HL-60 (cell line): ENCODE data around the gene SLC30A4.

Experiments
- DNase-seq, 2 experiments: peaks; one replicate each; pipeline ENCODE4 v3.0.0-alpha.2; 2010 to 2020; ENCODE audit warnings: low read depth in 1 of 2, low spot score in 1 of 2
- H3K27ac ChIP-seq: fragments of 250-450 bp; sonication (Bioruptor Pico); replicated peaks from 2 replicates; pipeline ENCODE4 v1.5.1; 2020; ENCODE audit warnings: mild to moderate bottlenecking, moderate library complexity
- H3K27me3 ChIP-seq: fragments of 250-450 bp; sonication (Bioruptor Pico); 2 replicates; pipeline ENCODE4 v1.5.1; 2021; ENCODE audit warnings: mild to moderate bottlenecking, moderate library complexity; ENCODE audit not compliant: insufficient read depth, poor library complexity, severe bottlenecking
- H3K4me3 ChIP-seq: replicated peaks from 2 replicates; pipeline ENCODE4 v1.5.1; 2011; ENCODE audit warnings: mild to moderate bottlenecking, control low read depth, low read length; ENCODE audit not compliant: insufficient read depth
- GABPA ChIP-seq: IDR thresholded peaks from 2 replicates; pipeline ENCODE4 v1.6.1; 2012; ENCODE audit warnings: low read depth
- POLR2AphosphoS5 ChIP-seq: IDR thresholded peaks from 2 replicates; pipeline ENCODE4 v1.6.1; 2012; ENCODE audit warnings: low read depth
- SPI1 ChIP-seq: IDR thresholded peaks from 2 replicates; pipeline ENCODE4 v1.6.1; 2012; ENCODE audit warnings: low read depth, mild to moderate bottlenecking, borderline replicate concordance
- TF ChIP-seq, protein P1 (sequence below): IDR thresholded peaks from 2 replicates; pipeline ENCODE4 v1.6.1; 2012; ENCODE audit warnings: low read depth; ENCODE audit not compliant: insufficient replicate concordance
- TF ChIP-seq, protein P2 (sequence below): IDR thresholded peaks from one replicate; pipeline ENCODE4 v1.5.1; 2011; ENCODE audit warnings: low read length, control low read depth, inconsistent platforms; ENCODE audit not compliant: insufficient read depth

Gene SLC30A4

DNA sequence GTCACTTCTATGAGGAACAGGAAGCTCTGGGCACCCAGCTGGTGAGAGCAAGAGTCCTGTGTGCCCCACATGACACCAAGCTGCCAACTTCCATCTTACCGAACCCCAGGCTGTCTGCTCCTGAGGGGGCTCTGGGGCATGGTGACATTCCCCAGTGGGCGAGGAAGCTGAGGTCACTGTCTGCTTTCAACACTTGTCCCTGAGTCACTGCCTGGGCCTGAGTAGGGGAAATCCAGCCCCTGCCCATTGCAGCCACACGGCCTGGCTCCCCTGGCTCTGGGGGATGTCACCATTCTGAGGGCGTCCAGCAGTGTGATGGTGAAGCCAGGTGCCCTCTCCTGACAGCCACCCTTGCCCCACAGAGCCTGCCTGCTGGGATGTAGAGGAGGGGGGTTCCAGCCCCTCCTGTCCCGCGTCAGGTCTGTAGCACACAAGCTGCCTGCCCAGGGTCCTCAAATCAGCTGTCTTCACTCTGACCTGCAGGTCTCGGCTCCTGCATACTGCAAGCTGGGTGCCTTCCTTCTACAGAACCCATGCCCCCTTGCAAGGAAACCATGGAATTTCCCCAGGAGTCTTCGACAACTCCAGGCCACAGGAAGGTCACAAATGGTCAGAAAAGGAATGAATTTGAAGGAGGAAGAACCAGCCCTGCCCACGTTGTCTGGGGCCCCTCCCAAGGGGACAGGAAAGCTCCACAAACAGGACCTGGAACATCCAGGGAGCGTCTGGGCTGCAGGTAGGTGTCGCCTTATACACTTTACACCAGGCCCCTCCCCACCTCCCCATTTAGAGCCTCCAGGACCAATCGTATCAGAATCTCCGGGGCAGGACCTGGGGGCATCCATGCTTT, 74.3 kb downstream of the SLC30A4 start:
- no peak for TF ChIP-seq GABPA
- TF ChIP-seq SPI1, result no peak
- no peak for TF ChIP-seq POLR2AphosphoS5
- TF ChIP-seq, protein P1, sequence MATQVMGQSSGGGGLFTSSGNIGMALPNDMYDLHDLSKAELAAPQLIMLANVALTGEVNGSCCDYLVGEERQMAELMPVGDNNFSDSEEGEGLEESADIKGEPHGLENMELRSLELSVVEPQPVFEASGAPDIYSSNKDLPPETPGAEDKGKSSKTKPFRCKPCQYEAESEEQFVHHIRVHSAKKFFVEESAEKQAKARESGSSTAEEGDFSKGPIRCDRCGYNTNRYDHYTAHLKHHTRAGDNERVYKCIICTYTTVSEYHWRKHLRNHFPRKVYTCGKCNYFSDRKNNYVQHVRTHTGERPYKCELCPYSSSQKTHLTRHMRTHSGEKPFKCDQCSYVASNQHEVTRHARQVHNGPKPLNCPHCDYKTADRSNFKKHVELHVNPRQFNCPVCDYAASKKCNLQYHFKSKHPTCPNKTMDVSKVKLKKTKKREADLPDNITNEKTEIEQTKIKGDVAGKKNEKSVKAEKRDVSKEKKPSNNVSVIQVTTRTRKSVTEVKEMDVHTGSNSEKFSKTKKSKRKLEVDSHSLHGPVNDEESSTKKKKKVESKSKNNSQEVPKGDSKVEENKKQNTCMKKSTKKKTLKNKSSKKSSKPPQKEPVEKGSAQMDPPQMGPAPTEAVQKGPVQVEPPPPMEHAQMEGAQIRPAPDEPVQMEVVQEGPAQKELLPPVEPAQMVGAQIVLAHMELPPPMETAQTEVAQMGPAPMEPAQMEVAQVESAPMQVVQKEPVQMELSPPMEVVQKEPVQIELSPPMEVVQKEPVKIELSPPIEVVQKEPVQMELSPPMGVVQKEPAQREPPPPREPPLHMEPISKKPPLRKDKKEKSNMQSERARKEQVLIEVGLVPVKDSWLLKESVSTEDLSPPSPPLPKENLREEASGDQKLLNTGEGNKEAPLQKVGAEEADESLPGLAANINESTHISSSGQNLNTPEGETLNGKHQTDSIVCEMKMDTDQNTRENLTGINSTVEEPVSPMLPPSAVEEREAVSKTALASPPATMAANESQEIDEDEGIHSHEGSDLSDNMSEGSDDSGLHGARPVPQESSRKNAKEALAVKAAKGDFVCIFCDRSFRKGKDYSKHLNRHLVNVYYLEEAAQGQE, result no peak
- TF ChIP-seq, protein P2, sequence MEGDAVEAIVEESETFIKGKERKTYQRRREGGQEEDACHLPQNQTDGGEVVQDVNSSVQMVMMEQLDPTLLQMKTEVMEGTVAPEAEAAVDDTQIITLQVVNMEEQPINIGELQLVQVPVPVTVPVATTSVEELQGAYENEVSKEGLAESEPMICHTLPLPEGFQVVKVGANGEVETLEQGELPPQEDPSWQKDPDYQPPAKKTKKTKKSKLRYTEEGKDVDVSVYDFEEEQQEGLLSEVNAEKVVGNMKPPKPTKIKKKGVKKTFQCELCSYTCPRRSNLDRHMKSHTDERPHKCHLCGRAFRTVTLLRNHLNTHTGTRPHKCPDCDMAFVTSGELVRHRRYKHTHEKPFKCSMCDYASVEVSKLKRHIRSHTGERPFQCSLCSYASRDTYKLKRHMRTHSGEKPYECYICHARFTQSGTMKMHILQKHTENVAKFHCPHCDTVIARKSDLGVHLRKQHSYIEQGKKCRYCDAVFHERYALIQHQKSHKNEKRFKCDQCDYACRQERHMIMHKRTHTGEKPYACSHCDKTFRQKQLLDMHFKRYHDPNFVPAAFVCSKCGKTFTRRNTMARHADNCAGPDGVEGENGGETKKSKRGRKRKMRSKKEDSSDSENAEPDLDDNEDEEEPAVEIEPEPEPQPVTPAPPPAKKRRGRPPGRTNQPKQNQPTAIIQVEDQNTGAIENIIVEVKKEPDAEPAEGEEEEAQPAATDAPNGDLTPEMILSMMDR, result no peak
- H3K27me3 ChIP-seq, result no peaks in the 10 kb centered on the region
- no peak overlapping the region for H3K27ac ChIP-seq
- DNase-seq, result peak; percentile 28 to 60
- H3K4me3 ChIP-seq, result no peak overlapping the region

DNA sequence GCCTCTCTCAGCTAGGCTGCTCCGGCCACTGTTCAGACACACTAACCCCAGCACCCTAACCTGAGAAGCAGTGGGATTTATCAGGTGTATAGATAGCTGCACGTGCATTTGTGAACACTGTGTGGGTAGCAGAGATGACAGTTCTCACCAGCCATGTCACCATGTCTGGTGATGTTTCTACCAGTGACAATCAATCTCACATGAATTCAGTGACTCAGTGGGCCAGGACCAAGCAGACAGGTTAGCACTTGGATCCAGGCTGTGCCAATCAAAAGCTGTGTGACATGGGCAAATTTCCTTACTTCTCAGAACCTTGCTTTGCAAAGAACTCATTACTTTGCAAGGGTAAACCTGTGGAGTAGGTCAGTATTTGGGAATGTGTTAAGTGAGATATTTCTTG, 78.9 kb downstream of the SLC30A4 start:
- TF ChIP-seq, protein P1, result no peak
- TF ChIP-seq SPI1 (no peak), GABPA (no peak), POLR2AphosphoS5 (no peak)
- TF ChIP-seq, protein P2, result no peak
- Histone ChIP-seq H3K4me3 (no peak overlapping the region), H3K27me3 (no peaks in the 10 kb centered on the region)

DNA sequence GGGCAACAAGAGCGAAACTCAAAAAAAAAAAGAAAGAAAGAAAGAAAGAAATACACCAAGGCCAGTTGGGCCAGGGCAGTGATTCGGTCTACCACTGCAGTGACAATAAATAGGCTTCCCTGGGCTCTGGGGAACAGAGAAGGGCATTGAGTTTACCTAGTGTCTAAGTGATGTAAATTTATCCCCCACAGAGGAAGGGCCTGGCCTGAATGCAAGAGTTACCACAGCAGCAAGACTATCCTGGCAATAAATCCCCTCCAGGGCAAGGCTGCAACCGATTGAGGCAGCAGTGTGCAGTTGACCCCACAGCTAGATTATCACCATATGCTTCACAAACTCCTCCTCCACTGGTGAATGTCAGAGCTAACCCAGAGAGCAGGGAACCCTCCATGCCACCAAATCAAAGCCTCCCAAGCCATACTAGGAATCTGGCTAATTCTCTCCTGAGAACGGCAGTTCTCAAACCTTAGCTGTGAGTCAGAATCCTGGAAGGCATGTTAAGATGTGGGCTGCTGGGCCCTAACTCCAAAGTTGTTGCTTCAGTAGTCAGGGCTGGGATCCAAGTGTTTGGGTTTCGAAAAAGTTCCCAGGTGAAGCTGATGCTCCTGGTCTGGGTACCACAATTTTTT, 79.9 kb downstream of the SLC30A4 start:
- DNase-seq, result no peak
- Histone ChIP-seq H3K27me3 (no peaks in the 10 kb centered on the region), H3K27ac (no peak overlapping the region)

More for the DNA sequence above, 78.9 kb downstream of the SLC30A4 start:
- DNase-seq, result no peak
- H3K27ac ChIP-seq, result no peak overlapping the region

DNA sequence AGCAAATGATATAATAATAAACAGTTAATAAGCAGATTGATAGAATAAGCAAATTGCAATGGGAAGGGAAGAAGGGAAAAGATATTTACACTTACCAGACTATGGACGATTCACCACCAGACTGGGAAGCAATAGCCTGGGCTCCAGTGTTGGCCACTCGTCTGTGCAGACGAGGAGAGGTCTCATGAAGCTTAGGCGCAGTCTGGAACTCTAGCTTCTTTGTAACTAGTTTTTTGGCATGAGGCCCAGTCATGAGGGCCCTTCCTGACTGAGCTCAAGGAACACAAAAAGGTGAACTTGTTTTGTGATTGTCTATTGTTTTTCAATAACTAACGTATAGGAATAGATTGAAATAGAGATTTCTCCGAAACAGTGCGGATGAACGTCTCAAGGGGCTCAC, 80.9 kb downstream of the SLC30A4 start:
- no peak overlapping the region for H3K4me3 ChIP-seq
- no peaks in the 10 kb centered on the region for H3K27me3 ChIP-seq
- no peak overlapping the region for H3K27ac ChIP-seq
- no peak for DNase-seq
- no peak for TF ChIP-seq POLR2AphosphoS5
- no peak for TF ChIP-seq SPI1
- TF ChIP-seq, protein P1, result no peak
- no peak for TF ChIP-seq GABPA
- TF ChIP-seq, protein P2, result no peak

More for the DNA sequence above, 79.9 kb downstream of the SLC30A4 start:
- no peak for TF ChIP-seq POLR2AphosphoS5
- H3K4me3 ChIP-seq, result no peak overlapping the region
